ENCODE results near the gene GALNT11.
"Not testable (repeated sequence)": the region's sequence is repeated elsewhere in the genome, so short reads cannot be mapped to it uniquely, and the experiment has no call there.

GALNT11 gene

GRCh38 chr7:152030059-152030458, 4.6 kb downstream of the GALNT11 start:
- DNase-seq: not testable (repeated sequence)

GRCh38 chr7:152030639-152031038, 5.2 kb downstream of the GALNT11 start:
- DNase-seq: not testable (repeated sequence)

- DNase-seq: no peak
These were observed 10.3 kb downstream of the GALNT11 start for GRCh38 chr7:152035817-152036216.

- not testable (repeated sequence) for DNase-seq
These were observed 12.9 kb downstream of the GALNT11 start for GRCh38 chr7:152038410-152038809.

- not testable (repeated sequence) for DNase-seq
These were observed 17.6 kb downstream of the GALNT11 start for GRCh38 chr7:152043086-152043485.

- not testable (repeated sequence) for DNase-seq
These were observed 19.4 kb downstream of the GALNT11 start for GRCh38 chr7:152044909-152045308.

GRCh38 chr7:152046531-152046930, 21.1 kb downstream of the GALNT11 start:
- DNase-seq: no peak

- no peak for DNase-seq
These were observed 22.6 kb downstream of the GALNT11 start for GRCh38 chr7:152048051-152048450.

GRCh38 chr7:152050547-152050971, 25.1 kb downstream of the GALNT11 start:
- DNase-seq: no peak

GRCh38 chr7:152051968-152052367, 26.5 kb downstream of the GALNT11 start:
- DNase-seq: no peak

GRCh38 chr7:152052771-152053170, 27.3 kb downstream of the GALNT11 start:
- no peak for DNase-seq

- DNase-seq: no peak
These were observed 29.1 kb downstream of the GALNT11 start for GRCh38 chr7:152054367-152055230.

- no peak for DNase-seq
These were observed 31.3 kb downstream of the GALNT11 start for GRCh38 chr7:152056621-152057274.

GRCh38 chr7:152059311-152059710, 33.8 kb downstream of the GALNT11 start:
- no peak for DNase-seq

- not testable (repeated sequence) for DNase-seq
These were observed 35.6 kb downstream of the GALNT11 start for GRCh38 chr7:152061086-152061485.

GRCh38 chr7:152063192-152063591, 37.7 kb downstream of the GALNT11 start:
- DNase-seq: not testable (repeated sequence)

GRCh38 chr7:152063821-152064220, 38.3 kb downstream of the GALNT11 start:
- not testable (repeated sequence) for DNase-seq

GRCh38 chr7:152065800-152066344, 40.4 kb downstream of the GALNT11 start:
- DNase-seq: not testable (repeated sequence)

GRCh38 chr7:152072421-152072820, 46.9 kb downstream of the GALNT11 start:
- no peak for DNase-seq

- DNase-seq: no peak
These were observed 47.9 kb downstream of the GALNT11 start for GRCh38 chr7:152073352-152073751.

GRCh38 chr7:152074673-152075072, 49.2 kb downstream of the GALNT11 start:
- DNase-seq: no peak

GRCh38 chr7:152075379-152075778, 49.9 kb downstream of the GALNT11 start:
- not testable (repeated sequence) for DNase-seq

- no peak for DNase-seq
These were observed 50.9 kb downstream of the GALNT11 start for GRCh38 chr7:152076324-152076821.
